ENCODE results near the gene SMYD3. TPM values are rescaled to one million over a fixed set of nuclear protein-coding genes. Genes with fewer than 3 reads are reported as not detected.

SMYD3 gene
- total and polyA plus RNA-seq, 2 of the 4 experiments (the other 2 are of a cell fraction): 26.5 to 37.6 TPM

DNA sequence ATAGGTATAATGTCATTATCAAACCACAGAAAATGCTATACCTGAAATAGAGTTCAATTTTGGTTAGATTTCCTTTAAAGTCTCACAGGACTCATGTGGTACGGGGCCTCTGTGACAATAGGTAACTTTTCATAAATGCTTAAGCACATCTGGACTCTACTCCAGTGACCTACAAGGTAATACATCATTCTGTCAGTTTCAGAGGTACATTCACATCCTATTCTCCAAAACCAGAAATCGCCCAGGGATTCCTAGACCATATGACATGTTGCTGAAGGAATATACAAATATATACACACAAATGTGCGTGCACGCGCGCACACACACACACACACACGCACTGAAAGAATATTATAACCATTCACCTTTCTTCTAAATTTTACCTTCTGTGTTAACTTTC lies 311.8 kb downstream of the SMYD3 start:
- ChIA-PET CTCF (no interaction called here), POLR2A (ENCODE audit: unreplicated experiment) (no interaction called here)
- H3K36me3 ChIP-seq (ENCODE audit: control insufficient read depth, insufficient read depth, low read length): no peaks in the 10 kb centered on the region
- no peak overlapping the region for H3K18ac ChIP-seq (ENCODE audit: low read depth, low read length)
- no peaks in the 10 kb centered on the region for H3K4me1 ChIP-seq (ENCODE audit: control insufficient read depth, insufficient read depth, low read length)
- no peak overlapping the region for H4K91ac ChIP-seq (ENCODE audit: insufficient read depth, low read depth, low read length)
- H3K9me1 ChIP-seq (ENCODE audit: insufficient read depth, low read length): no peaks in the 10 kb centered on the region
- no peak overlapping the region for H2AFZ ChIP-seq (replicated peaks; ENCODE audit: low read length, poor library complexity)
- H3K14ac ChIP-seq (replicated peaks; ENCODE audit: low read depth, low read length): no peak overlapping the region
- no TSS peak for BruUV-seq (replicated peaks)
- no peak overlapping the region for H3K27ac ChIP-seq (ENCODE audit: insufficient read depth, low read length)
- in situ Hi-C loops (cut with MboI; ENCODE audit: low sequenced_read_pairs): no loop called here
- no peaks in the 10 kb centered on the region for H3K27me3 ChIP-seq (ENCODE audit: control insufficient read depth, insufficient read depth, low read length)
- H2BK20ac ChIP-seq (ENCODE audit: low read depth, low read length): no peak overlapping the region
- H2BK15ac ChIP-seq (ENCODE audit: low read depth, low read length): no peak overlapping the region
- no peak overlapping the region for H2AK9ac ChIP-seq (replicated peaks; ENCODE audit: low read depth, low read length, poor library complexity)
- H3K9ac ChIP-seq (ENCODE audit: low read depth, low read length): no peak overlapping the region
- no peak overlapping the region for H2BK5ac ChIP-seq (ENCODE audit: low read depth, low read length, poor library complexity, severe bottlenecking)
- intact Hi-C loops (cut with micrococcal nuclease): no loop called here
- peaks cover 0 to 3% of the 10 kb centered on the region in 2 experiments; a peak in 1 of 4 replicates for H3K79me1 ChIP-seq (ENCODE audit: low read depth in 1 of 2, low read length in 2 of 2)
- no peak overlapping the region for H3K23ac ChIP-seq (ENCODE audit: low read depth, low read length)
- H3K56ac ChIP-seq (ENCODE audit: extremely low read depth, insufficient read depth, low read length): no peak overlapping the region
- no peaks in the 10 kb centered on the region for H3K9me3 ChIP-seq (ENCODE audit: control insufficient read depth, insufficient read depth, low read length)
- no peak overlapping the region for H4K5ac ChIP-seq (ENCODE audit: low read depth, low read length)
- DNase-seq (no peak), ATAC-seq (ENCODE audit: low read depth) (no peak)
- H4K20me1 ChIP-seq (ENCODE audit: insufficient read depth, low read length): no peaks in the 10 kb centered on the region
- H3K4me2 ChIP-seq (ENCODE audit: low read depth, low read length): no peak overlapping the region
- H3K4me3 ChIP-seq (ENCODE audit: insufficient read depth, low read depth, low read length): no peak overlapping the region
- TF ChIP-seq RAD21 (IDR thresholded peaks at IDR 0.05; ENCODE audit: low read length): no peak
- TF ChIP-seq RFX5 (IDR thresholded peaks at IDR 0.05; ENCODE audit: low read depth, low read length): no peak
- TF ChIP-seq MAZ (IDR thresholded peaks at IDR 0.05; ENCODE audit: borderline replicate concordance, low read depth, low read length): no peak
- TF ChIP-seq MXI1 (IDR thresholded peaks at IDR 0.05; ENCODE audit: borderline replicate concordance, low read depth, low read length): no peak
- no peak for TF ChIP-seq CEBPB (IDR thresholded peaks at IDR 0.05; ENCODE audit: low read depth, low read length)
- TF ChIP-seq, protein P1, sequence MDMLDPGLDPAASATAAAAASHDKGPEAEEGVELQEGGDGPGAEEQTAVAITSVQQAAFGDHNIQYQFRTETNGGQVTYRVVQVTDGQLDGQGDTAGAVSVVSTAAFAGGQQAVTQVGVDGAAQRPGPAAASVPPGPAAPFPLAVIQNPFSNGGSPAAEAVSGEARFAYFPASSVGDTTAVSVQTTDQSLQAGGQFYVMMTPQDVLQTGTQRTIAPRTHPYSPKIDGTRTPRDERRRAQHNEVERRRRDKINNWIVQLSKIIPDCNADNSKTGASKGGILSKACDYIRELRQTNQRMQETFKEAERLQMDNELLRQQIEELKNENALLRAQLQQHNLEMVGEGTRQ (IDR thresholded peaks at IDR 0.05; ENCODE audit: low read depth, low read length): no peak
- no peak overlapping the region for H2AK5ac ChIP-seq (ENCODE audit: low read depth, low read length)
- no peak overlapping the region for H2BK120ac ChIP-seq (ENCODE audit: low read depth, low read length)
- no peak overlapping the region for H3K4ac ChIP-seq (ENCODE audit: low read depth, low read length)
- no peak overlapping the region for H4K8ac ChIP-seq (ENCODE audit: low read depth in 2 of 2, low read length in 2 of 2)
- WGBS, 2 experiments (ENCODE audit: extremely low coverage in 2 of 2, insufficient read length in 1 of 2): 100% methylated on average over 1 of the region's 7 CpGs; no CpG with 5 or more reads in 1 of the 2 experiments
- dilution Hi-C loops (cut with HindIII; ENCODE audit: low sequenced_read_pairs, unreplicated experiment): no loop called here
